Fibroblast of skin of abdomen (primary cell): ENCODE results near the gene L3MBTL4.

Source experiments
- DNase-seq: peaks from one replicate; pipeline ENCODE4 v3.0.0-alpha.2; 2013

Gene L3MBTL4

DNA sequence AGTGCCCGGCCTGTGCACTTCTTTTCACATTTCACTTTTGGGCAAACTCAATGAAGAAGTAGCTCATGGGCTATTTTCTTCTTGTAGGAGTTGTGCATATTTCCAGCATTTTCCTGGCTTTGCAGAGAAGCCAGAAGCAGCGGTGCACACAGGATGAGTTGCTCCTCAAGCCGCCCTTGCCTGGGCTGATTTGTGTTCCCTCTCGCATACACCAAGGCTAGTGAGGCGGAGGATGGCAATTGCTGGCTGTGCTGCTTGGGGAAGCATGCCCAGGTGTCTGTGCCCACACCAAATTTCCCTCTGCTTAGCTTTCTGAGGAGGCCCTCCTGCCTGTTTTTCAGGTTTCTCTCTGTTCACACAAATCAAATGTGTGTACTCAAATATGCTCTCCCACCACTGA, 434.0 kb downstream of the L3MBTL4 start:
- no peak for DNase-seq

DNA sequence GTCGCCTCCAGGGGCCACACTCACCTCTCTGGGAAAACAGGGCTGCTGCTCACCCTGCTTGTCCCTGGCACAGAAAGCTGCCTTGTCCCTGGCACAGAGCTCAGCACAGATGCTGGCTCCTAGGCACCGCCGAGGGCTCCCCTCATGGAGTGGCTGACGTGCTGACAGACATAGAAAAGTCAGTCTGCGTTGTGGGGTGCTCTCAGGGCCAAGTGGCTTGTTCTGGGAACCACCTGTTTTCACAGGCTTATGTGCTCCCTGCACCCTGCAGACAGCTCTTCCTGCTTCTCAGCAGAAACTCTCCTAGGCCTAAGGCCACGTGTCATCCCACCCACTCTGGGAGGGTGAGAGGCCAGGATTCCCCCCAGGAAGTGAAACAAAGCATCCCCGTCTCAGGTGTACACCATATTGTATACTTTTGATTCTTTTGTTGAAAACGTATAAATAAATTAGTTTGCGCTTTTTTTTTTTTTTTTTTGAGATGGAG, 434.7 kb downstream of the L3MBTL4 start:
- DNase-seq, result no peak

GRCh38 chr18:5979176-5979888, 435.4 kb downstream of the L3MBTL4 start:
- DNase-seq, result no peak

DNA sequence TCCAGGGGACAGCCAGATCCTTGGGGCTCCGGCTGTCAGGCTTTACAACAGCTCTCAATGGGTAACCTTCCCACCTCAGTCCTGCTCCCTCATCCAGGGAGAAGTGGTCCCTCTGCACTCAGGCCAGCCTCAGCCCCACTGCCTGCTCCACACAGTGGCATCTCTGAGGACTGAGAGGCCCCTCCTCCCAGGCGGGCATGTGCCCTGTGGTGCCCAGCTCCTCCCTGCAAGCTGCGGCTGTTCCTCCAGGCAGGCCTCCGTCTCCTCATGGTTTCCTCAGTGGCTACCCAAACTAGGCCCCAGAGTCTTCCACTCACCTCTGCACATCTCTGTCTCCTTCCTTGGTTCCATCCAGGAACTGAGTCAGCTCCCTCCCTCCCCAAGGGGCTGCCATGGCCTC, 437.7 kb downstream of the L3MBTL4 start:
- DNase-seq, result no peak

- peak; percentile 77 for DNase-seq
Measured at GRCh38 chr18:5975111-5976002, 439.4 kb downstream of the L3MBTL4 start.

DNA sequence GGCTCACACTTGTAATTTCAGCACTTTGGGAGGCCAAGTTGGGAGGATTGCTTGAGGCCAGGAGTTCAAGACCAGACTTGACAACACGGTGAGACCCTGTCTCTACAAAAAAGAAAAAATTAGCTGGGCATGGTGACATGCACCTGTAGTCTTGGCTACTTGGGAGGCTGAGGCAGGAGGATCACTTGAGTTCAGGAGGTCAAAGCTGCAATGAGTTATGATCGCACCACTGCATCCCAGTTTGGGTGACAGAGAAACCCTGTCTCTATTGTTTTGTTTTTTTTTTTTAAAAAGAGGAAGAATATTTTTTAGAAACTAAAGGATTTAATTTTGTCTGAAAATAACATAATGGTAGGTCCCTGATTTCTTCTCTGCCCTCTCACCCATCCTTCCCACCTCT, 440.0 kb downstream of the L3MBTL4 start:
- DNase-seq, result no peak

DNA sequence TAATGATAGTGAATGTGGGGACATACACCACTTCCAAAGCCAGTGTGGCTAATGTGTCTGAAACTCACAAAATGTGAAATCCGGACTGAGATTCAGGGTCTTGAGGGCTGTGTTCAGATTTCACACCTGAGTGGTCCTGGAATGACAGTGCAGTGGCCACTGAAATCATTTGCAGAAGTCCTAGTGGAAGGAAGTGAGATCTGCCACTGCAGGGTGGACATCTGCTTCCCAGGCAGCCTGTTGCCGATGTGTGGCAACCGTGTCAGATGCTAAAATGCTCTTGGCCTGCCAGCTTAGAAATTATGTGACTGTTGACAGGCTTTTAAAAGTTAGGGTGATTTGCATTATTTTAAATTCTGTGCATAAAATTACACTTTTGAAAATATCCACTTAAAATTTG, 441.6 kb downstream of the L3MBTL4 start:
- no peak for DNase-seq

DNA sequence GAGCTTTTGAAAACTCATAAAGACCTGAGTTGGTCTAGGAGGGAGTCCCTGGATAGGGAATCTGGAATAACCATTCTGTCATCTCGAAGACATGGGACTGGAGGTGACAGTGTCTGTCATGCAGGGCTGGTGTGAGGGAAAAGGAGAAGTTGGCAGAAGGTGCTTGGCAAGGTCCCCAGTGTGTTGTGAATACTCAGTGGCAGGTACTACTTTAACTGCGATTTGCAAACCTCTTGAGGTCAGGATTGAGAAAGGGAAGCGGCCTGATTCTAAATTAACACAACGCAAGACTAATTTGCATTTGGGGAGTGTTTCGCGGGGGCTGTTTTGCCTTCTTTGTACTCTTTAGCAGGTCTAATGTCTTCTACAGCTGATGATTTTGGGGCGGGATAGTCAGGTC, 442.4 kb downstream of the L3MBTL4 start:
- no peak for DNase-seq

DNA sequence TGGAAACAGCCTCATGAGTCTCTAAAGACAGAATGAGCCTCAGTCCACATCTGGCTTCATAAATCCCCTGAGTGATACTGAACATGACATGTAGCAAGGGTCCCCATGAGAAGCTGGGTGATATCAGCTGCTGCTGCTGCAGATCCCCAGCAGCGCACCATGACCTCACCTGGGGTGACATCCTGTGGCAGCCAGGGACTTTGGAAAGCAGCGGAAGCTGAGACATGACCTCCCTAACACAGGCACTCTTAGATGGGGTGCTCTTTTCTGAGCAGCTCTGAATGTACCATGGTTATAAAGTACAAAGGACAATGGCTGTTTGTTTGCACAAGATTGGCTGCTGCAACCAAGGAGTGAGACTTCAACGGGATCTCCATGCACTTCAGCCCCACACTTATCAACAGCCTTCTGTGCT, 444.7 kb downstream of the L3MBTL4 start:
- no peak for DNase-seq

GRCh38 chr18:5969355-5969988, 445.2 kb downstream of the L3MBTL4 start:
- DNase-seq, result no peak

GRCh38 chr18:5967666-5968065, 447.0 kb downstream of the L3MBTL4 start:
- no peak for DNase-seq

DNA sequence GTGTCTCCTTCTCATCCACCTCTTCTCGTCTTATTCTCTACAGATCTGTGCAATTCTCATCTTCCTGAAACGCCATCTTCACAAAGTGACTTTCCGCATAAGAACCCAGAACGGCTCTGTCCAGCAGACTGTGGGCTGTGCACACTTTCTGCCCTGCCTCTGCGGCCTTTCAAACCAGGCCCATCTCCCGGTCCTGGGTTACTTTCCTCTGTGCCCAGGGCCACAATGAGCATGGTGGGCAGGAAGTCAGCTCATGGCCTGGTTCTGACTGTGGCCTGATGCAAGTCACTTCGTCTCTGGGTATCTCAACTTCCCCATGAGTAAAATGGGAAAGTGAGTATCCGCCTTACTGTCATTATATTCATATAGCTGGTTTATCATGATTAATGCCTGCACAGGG, 447.7 kb downstream of the L3MBTL4 start:
- no peak for DNase-seq

GRCh38 chr18:5966514-5966913, 448.2 kb downstream of the L3MBTL4 start:
- DNase-seq, result no peak

GRCh38 chr18:5964996-5965395, 449.7 kb downstream of the L3MBTL4 start:
- no peak for DNase-seq

- no peak for DNase-seq
Measured at GRCh38 chr18:5964596-5964995, 450.1 kb downstream of the L3MBTL4 start.

GRCh38 chr18:5964108-5964507, 450.6 kb downstream of the L3MBTL4 start:
- no peak for DNase-seq

GRCh38 chr18:5963267-5963666, 451.4 kb downstream of the L3MBTL4 start:
- no peak for DNase-seq

- no peak for DNase-seq
Measured at GRCh38 chr18:5962362-5962761, 452.3 kb downstream of the L3MBTL4 start.

DNA sequence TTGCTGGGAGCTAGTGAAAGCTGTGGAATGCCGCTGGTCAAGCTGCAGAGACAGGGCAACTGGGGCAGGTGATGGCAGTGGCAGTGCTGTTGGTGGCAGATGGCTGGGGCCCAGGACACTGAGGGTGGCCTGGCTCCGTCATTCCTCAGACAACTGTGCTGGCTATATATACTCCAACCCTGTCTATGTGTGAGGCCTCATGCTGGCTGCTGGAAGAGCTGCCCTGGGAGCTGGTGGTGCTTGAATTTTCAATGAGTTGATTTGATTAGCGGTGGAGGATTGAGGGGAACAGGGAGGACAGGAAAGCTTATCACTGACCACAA, 452.9 kb downstream of the L3MBTL4 start:
- DNase-seq, result no peak

DNA sequence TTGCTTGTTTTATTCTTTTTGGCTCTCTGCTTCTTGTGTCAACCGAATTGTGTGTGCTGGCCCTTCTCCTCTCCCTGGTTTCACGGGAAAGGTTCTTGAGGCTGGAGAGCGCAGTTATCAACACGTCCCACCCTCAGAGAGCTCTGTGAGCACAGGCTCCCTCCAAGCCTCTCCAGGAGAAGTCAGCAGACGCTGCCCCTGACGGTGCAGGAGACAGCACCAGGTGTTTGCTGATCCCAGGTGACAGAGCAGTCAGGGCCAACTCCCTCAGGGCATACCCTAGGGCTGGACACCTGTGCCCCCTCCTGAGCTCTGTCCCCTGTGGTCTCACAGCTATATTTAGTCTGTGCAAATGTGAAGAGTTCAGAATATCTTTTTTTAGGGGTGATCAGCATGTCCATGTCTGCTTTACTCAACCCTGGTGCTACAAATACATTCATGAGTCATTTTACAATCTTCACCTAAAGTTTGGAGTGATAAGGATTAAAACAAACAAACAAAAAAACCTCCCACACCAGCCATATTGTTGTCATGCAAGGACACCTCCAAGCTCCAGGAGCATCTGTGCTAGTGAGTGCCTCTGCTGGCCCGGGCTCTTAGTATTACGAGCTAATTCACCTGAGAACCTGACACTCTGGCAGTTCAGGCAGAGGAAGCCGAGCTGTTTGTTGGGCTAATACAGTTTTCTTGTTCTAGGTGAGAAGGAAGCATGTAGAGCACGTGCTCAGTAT, 453.4 kb downstream of the L3MBTL4 start:
- no peak for DNase-seq

DNA sequence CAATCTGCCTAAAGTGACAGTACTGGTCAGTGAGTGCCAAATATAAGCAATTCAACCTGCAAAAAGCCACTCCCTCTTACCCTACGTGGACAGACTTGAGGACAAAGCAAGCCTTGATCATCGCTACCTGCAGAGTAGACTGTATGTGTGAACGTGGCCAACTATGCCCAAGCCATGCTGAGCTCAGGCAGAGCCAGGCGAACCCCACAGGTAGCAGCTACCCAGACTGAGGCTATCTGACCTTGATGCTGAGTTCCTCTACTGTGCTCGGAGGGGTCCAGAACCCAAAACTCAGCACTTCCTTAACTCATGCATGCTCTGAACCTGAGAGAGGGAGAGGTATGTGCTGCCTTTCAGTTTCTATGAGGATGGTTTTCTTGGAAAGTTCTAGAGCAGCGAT, 455.9 kb downstream of the L3MBTL4 start:
- no peak for DNase-seq

DNA sequence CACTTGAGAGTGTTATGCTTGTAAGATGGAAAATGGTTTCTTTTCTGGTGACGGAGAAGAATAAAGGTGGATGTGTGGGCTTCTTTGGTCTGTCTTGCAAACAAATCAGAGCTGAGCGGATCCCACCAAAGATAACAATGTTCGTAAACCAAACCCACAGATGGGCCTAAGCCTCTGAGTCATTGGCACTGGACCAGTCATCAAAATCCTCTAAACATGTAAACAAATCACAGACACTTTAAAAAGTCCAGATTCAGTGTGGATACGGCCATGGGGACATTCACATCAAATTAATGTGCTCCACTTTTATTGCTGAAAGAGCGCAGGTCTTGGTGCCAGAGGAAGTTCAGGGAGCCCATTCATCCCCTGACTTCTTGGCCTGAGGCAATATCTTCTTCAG, 458.9 kb downstream of the L3MBTL4 start:
- DNase-seq, result no peak
